Mammary epithelial cell (primary cell): ENCODE data around the gene PARG.

Experiments
- EZH2 ChIP-seq: IDR thresholded peaks from 2 replicates; pipeline ENCODE4 v1.6.1; 2012; ENCODE audit warnings: low read length, inconsistent platforms, borderline replicate concordance
- TF ChIP-seq, protein P1 (sequence below), 2 donors: IDR thresholded peaks in 1 of 2; conservative IDR thresholded peaks in 1 of 2; 2 replicates each; pipeline ENCODE4 v1.5.1; 2011 to 2012; ENCODE audit warnings: inconsistent platforms in 2 of 2, low read length in 2 of 2, mild to moderate bottlenecking in 2 of 2, control low read depth in 1 of 2, low read depth in 1 of 2; ENCODE audit not compliant: insufficient read depth in 1 of 2; ENCODE audit errors: extremely low read depth in 1 of 2

DNA sequence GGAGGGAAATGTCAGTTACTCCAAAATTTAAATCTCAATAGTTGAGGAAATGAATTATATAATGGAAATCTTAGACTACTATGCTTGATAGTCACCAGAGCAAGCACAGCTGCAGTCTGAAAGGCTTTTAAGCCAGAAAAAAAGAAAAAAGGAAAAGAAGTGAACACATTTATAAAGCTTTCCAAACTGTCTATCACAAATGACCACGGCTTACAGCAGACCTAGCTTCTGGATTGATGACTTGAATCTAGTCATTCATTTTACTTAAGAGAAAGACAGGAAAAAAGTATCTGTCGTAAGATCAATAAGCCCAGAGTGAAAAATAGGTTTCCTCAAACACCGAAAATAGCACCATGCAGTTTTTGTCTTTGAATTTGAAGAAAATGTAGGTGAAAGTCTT lies 111.8 kb downstream of the PARG start:
- TF ChIP-seq, protein P1, sequence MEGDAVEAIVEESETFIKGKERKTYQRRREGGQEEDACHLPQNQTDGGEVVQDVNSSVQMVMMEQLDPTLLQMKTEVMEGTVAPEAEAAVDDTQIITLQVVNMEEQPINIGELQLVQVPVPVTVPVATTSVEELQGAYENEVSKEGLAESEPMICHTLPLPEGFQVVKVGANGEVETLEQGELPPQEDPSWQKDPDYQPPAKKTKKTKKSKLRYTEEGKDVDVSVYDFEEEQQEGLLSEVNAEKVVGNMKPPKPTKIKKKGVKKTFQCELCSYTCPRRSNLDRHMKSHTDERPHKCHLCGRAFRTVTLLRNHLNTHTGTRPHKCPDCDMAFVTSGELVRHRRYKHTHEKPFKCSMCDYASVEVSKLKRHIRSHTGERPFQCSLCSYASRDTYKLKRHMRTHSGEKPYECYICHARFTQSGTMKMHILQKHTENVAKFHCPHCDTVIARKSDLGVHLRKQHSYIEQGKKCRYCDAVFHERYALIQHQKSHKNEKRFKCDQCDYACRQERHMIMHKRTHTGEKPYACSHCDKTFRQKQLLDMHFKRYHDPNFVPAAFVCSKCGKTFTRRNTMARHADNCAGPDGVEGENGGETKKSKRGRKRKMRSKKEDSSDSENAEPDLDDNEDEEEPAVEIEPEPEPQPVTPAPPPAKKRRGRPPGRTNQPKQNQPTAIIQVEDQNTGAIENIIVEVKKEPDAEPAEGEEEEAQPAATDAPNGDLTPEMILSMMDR (conservative IDR thresholded peaks at IDR 0.05 in 1 of 2, IDR thresholded peaks at IDR 0.05 in 1 of 2; ENCODE audit: extremely low read depth in 1 of 2, insufficient read depth in 1 of 2, low read depth in 1 of 2, low read length in 2 of 2): no peak
- no peak for TF ChIP-seq EZH2
